Activated CD4-positive, alpha-beta T cell treated with anti-CD3 and anti-CD28 coated beads, Interleukin-2, amount 50 U/mL, for 24 hours (primary cell): ENCODE measurements around the gene STX18.
"Not testable (repeated sequence)": the region's sequence is repeated elsewhere in the genome, so short reads cannot be mapped to it uniquely, and the experiment has no call there.

Source experiments
- DNase-seq, 2 donors: peaks; one replicate each; pipeline ENCODE4 v3.0.0-alpha.2; 2020; ENCODE audit warnings: low read depth in 1 of 2, low spot score in 1 of 2

The STX18 gene

DNA sequence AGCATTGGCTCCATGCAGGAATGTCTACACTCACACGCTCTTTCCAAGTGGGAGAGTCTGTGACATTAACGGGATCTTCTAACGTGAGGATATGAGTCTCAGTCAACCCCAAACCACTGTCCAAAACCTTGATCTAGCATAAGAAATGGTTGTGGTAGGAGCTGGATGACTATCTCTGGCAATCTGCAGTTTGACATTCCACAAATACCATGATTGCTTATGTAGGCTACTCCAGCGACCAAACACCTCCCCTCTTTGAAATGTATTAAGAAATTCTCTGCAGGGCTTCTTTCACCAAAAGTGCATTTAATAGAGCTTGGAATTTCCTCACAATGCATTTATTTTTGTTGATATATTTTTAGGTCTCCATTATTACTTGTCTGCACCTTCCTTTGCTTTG, 14.1 kb upstream of the STX18 start:
- no peak for DNase-seq

DNA sequence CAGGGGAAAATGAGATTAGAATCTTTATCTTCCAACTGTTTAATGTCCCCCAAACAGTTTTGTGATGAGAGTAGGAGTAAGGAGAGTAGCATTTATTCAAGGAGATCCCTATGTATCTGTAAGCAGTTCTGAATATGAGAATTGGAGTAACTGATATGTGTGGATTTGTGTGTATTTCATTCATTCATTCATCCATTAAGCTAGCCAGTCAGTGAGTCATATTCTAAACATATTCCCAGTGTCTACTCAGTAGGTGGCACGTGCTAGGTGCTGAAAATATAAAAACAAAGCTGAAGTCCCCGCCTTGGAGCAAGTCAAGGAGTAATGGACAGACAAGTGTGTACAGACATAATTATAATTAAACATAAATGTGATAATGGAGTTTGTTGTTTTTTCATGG, 12.4 kb upstream of the STX18 start:
- DNase-seq: no peak

DNA sequence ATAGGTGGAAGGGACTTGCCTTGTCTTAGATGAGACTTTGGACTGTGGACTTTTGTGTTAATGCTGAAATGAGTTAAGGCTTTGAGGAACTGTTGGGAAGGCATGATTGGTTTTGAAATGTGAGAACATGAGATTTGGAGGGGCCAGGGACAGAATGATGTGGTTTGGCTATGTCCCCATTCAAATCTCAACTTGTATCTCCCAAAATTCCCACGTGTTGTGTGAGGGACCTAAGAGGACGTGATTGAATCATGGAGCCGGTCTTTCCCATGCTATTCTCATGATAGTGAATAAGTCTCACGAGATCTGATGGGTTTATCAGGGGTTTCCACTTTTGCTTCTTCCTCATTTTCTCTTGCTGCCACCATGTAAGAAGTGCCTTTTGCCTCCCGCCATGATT, 10.2 kb upstream of the STX18 start:
- DNase-seq: not testable (repeated sequence)

DNA sequence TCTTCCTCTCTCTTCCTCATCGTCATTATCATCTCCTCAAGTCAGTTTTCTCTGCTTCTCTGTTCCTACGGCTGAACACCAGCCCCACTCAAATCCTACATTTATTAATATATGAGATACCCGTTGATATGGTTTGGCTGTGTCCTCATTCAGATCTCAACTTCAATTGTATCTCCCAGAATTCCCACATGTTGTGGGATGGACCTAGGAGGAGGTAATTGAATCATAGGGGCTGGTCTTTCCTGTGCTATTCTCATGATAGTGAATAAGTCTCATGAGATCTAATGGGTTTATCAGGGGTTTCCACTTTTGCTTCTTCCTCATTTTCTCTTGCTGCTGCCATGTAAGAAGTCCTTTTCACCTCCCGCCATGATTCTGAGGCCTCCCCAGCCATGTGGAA, 8.3 kb upstream of the STX18 start:
- not testable (repeated sequence) for DNase-seq

DNA sequence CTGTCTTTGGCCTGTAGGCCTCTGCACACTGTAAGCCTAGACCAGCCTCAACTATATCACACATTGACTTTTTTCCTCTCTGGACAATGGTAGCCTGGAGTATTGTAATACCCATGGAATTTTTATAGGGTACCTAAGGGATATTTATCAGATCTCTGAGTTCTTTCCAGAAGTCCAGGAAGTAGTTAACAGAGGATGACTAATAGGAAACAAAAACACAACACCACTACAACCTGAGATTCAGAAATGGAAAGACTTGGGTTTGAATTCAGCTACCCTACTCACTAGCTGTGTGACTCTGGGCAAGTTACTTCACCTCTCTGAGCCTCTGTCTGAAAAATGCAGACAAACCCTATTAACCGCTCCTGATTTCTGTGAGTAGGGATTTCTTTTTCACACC, 7.7 kb upstream of the STX18 start:
- no peak for DNase-seq

DNA sequence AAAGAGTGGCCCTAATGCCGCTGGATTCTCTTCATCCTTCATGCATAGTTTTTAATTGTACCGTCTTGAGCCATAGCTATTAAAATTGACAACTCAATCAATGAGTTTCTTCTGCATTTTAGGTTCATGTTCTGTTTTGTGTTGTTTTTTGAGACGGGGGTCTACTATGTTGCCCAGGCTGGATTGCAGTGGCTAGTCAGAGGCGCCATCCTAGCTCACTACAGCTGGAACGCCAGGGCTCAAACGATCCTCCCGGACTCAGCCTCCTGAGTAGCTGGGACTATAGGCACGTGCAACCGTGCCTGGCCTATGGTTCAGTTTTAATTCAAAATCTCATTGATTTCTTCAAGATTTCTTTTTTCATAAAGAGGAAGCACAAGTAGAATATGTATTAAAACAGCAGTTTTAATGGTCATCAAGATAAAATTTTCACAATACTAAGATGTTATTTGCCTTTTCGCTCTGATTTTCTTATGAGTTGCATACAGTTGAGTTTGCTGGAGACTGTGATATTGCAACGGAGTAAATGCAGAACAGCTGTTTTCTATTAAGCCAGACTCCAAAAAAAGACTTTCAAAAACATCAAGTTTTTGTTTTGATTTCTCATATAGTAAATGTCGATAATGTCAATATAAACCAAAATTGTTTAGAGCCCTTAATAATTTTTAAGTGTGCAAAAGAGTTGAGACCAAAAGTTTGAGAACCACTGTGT, 1.1 kb upstream of the STX18 start:
- no peak for DNase-seq

DNA sequence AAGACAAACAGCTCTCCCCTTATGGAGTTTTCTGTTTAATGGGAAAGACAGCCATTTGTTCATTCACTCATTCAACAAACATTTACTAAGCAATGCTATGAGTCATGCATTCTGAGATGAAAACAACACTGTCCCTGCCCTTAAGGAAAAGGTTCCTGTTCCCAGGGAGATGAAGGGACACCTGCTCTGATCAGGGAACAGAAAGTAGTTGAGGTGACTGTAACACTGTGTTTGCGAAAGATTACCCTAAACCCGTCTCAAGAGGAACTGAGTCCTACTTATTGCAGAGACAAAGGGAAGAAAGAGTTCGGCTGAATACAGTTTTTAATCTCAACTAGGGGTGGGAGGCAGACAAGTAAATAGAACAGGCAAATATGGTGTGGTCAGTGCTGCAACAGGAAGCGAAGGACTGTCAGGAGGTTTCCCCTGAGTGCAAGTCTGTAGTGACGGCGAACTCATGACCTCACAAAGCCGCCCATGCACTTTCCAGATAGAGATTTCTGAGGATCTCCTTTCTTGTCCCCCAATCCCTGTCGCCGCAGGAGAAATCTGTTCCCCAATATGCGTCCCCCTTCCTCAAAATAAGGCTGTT, 712 bp downstream of the STX18 start:
- DNase-seq: peak in 1 of 2 donors; percentile 2

DNA sequence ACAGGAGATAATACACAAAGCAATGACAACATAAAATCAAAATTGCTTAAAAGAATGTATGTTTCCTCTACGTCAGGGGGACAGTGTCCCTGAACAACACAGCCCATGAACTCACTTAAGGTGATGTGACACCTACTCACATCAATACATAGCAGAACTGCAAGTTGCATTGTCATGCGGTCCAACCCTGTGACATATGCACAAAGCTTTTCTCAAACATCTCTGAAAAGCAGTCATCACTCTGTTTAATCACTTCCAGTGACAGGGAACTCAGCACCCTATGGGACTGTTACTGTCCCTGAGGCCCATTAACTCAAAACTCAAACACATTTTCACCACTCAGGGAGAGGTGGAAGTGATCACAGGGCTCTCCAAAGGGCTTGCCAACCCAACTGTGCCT, 2.4 kb downstream of the STX18 start:
- no peak for DNase-seq

DNA sequence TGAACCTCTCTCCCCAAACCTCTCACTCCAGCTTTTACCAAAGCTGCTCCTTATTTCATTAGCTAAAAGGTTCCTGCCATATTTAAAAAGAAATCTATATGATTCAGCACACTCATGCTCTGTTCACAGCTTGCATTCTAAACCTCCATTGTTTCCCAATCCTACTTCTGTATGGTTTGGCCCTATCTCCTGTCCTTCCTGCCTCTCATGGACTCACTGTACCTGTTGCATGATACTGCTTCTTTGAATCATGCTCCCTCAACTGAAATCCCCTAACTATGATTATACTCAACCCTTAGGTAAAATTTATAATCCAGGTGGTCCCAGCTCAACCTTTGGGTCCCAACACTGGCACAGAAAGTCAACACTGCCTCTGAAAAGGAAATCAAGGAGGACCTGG, 6.3 kb downstream of the STX18 start:
- no peak for DNase-seq

DNA sequence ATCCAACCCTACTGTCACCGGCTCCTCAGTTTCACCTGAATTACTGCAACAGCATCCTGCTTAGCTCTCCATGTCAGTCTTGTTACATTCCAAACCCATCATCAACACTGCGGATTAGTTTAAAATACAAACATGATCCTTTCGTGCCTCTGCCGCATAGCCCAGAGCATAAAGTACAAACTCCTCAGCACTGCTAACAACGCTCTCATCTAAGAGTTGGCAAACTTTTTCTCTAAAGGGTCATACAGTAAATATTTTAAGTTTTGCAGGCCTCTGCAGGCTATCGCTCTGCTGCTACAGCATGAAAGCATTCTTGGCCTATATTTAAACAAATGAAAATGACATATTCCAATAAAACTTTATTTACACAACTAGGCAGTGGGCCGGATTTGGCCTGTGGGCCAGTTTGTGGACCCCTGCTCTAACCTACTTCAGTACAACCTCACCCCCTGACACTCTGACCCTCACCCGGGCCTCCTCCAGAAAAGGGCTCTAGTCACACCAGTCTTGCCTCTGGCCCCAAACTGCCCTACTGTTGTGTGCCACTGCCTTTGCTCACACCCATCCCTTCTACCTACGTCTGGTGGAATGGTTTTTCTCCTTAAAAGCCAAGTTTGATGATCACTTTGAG, 7.2 kb downstream of the STX18 start:
- no peak for DNase-seq

DNA sequence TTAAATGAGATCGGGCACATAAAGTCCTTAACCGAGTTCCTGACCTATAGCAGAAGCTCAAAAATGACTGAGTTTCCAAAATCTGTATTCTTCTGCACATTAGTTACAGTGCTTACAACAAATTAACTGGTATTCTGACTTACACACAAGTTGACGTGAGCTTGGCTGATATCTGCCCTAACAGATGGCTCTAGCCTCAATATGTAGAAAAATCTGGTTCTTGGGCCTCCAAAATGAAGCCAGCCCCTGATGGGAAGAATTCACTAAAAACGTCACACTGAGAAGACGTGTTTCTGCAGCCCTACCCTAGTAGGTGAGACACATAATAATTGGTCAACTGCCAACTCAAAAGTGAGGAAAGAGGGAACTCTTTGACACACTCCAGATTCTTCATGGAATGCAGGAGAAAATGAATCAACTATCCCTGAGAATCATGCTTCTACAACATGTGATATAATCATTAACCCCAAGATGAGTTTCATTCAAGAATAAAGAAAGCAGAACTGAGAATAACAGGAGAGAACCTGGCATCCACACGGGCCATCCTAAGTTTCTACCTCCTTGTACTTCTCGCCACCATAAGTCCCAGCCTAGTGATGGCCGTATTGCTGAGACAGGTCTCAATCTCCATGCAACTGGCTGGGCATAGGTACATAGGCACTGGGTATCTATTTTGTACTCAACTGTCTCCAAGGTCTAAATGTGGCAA, 8.2 kb downstream of the STX18 start:
- DNase-seq: no peak

DNA sequence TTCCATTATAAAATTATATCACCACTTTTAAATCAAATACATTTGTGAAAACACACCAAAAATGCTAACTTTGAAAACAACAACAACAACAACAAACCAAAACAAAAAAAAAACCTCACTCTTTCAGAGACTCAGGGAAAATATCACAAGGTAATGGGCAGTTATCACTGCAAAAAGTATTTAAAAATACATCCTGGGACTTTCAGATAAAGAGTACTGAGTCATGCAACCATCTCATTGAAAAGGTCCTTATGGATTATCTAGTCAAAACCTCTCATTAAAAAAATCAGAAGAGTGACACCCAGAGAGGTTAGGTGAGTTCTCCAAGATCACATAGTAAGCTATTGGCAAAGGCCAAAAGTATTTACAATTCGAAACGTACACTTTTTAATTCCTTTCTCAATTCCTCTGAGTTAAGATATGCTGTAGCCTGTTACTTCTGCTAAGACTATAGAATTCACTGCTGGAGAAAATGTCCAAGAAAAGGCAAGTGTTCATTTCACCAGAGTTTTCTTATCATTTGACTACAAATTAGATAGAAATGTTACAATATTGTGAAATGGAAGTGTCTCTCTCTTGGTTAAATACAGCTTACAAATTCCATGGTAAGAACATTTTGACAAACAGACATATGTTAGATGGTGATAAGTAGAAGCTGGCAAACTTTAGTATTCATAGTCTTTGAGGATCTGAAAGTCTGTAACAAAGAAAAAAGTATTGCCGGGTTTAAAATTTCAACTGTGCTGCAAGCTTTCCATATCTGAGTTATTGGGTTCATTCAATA, 9.3 kb downstream of the STX18 start:
- no peak for DNase-seq

DNA sequence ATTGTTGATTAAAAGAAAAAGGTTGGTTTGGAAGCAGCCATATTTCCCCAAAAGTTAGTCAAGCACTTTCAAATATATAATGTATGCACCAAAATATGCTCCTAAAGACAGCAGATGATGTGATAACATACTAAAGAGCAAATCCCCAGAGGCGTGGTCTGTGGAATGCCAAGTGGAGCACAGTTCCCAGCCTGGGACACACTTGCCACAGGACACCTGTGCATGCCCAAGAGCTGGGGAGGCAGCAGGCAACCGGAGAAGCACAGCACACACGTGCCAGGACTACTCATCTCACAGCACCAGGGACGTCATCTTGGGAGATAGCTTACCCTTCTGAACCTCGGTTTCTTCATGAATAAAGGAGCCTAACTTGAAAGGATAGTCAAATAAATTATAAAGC, 12.5 kb downstream of the STX18 start:
- DNase-seq: no peak

DNA sequence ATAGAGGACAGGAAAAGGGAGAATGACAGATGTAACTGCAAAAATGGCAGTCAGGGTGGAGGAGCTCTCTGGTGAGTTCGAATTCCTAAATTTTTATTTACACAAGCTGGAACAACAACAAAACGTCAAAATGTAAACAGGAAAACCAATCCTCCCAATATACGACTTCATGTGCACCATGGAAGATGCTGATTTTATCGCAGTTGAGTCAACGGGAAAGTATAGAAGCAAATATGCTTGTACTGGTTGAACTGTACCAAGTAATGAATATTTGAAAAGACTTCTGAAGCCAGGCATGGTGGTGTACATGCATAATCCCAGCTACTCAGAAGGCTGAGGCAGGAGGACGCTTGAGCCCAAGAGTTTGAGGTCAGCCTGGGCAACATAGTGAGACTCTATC, 15.4 kb downstream of the STX18 start:
- DNase-seq: no peak

DNA sequence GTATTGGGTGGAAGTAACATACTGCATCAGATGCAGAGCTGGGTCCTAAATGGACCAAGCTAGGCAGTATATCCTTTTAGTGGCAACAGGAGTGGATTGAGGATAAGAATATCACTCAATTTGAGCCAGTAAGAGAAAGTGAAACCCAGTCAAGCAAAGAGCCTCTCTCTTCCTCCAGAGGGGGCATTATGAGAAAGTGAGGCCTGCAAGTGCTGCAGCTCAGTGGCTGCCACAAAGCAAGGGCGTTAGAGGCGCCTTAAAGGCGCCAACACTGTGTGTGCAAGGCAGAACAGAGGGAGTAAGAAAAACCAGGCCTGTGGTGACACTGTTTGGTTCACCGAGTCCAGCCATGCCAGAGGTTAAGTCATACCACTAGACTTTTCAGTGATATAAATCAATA, 17.5 kb downstream of the STX18 start:
- DNase-seq: peak in 1 of 2 donors; percentile 11

DNA sequence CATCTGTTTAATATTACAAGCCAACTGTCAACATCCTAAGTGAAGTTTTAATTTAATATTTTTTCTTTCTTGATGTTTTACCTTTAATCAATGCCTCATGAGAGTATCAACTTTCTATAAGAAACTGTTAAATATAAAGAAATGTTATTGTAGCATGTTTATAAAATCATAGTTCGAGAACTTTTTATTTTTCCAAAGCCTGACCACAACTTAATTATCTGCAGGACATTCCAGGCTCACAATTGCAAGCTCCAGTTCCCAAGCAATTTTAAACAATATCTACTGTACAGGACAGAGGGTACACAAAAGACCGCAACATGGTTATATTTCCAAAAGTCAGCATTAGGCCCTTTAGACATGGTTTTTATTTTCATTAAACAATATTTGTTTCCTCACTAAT, 20.1 kb downstream of the STX18 start:
- no peak for DNase-seq

DNA sequence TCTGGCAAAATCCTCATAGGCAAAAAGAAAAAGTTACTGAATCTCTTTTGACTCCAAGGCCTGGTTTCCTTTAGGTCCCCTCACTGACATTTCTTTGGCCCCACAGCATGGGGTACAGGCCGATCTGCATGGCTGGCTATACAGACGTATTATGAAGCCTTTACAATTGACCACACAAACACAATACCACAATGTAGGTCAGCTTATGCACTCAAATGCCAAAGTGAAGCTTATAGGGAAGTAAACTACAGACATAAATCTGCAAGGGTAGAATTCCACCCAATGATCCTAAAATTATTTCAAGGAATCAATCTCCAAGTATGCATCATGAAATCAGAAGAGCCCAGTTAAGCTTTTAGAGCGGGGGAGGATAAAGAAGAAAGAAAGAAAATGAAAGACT, 20.7 kb downstream of the STX18 start:
- no peak for DNase-seq

DNA sequence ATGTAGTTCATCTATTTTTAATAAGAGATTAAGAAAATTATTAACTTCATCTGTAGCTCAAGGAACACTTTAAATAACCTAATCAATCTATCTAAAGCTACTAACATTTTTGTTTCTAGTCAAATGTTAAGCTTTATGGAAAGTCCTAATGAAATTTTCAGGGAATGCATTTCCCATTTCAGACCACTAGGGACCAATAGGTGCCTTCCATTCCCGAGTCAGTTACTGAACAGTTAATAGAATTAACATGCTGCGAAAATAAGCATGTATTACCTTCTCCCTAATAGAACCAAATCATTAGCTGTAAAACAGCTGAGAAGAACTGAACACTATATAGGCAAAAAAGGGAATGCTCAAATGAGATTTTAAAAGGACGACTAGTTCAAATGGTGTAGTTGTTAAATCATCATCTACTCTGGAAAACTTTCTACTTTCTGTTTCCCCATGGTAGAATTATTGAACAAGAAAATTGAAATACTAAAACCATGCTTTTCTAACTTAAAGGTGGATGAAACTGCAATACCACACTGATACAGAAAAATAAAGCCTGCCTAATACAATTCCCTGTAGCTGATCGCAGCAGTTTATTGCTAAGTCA, 22.5 kb downstream of the STX18 start:
- DNase-seq: no peak

DNA sequence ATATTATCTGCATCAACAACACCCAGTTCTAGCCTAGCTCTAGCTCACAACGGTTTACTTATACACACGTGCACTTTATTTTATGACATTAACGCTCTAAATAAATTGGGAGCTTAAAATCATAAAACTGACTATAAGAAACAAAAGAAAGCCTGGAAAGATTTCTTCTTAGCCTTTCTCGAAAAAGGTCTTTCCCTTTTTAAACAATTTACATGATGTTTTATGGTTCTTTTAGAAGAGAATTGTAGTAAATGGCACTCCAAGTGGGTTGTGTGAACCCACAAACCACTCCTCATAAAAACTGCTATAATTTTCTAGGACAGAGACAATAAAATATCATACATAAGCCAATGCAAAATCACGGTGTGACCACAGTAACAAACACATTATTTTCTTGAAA, 23.1 kb downstream of the STX18 start:
- no peak for DNase-seq

DNA sequence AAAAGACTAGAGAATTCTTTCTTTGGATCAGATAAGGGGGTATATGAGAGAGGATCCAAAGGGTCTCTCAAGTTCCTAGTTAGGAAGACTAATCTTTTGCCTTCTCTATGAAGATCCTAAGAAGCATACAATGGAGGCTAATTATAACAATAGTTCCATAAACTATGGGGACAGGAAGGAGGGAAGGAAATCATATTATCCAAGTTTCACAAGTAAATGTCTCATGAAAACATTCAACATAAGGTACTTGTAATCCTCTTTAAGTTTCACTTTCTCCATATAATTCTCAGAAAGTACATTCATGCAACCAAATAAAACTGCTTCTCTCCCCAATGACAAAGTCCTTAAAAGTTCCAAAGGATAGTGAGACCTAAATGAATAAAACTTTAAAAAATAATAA, 27.1 kb downstream of the STX18 start:
- no peak for DNase-seq

DNA sequence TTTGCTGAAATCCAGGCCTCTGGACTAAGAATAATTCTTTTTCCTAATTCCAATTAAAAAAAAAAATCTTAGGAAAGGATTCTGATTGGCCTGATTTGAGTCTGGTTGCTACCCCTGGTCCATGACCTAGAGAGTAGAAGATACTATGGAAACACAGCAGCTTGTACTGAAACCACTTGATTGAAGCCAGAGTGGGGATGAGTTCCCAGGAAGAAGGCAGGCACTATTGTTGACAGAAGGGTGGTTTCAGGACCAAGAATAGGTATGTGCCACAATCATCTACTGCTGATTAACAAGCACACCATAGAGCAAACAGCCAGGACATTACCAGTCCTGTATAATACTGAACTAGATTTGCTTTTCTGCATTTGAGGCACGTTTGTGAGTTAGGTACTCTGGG, 29.6 kb downstream of the STX18 start:
- no peak for DNase-seq
